Osteoblast (primary cell): Measurements from ENCODE around the gene DCLK1. TPM values are rescaled to one million over a fixed set of nuclear protein-coding genes. Genes with fewer than 3 reads are reported as not detected.

Source experiments
- DNase-seq: peaks from one replicate; pipeline ENCODE4 v3.0.0; 2011; ENCODE audit warnings: low spot score, mixed read lengths; ENCODE audit not compliant: insufficient read length; ENCODE audit errors: missing footprints
- H2AFZ ChIP-seq: 2 replicates; pipeline ENCODE4 v1.6.0; 2011; ENCODE audit warnings: mild to moderate bottlenecking, low read length
- H3K27ac ChIP-seq: 2 replicates; pipeline ENCODE4 v1.5.1; 2011; ENCODE audit warnings: mild to moderate bottlenecking, low read depth, low read length, moderate library complexity
- H3K27me3 ChIP-seq: 2 replicates; pipeline ENCODE4 v1.6.0; 2012; ENCODE audit warnings: mild to moderate bottlenecking, control low read depth, inconsistent platforms, low read length, moderate library complexity; ENCODE audit not compliant: insufficient read depth
- H3K36me3 ChIP-seq: 2 replicates; pipeline ENCODE4 v1.5.1; 2011; ENCODE audit warnings: mild to moderate bottlenecking, low read length, control low read depth, moderate library complexity; ENCODE audit not compliant: insufficient read depth
- H3K4me1 ChIP-seq: 2 replicates; pipeline ENCODE4 v1.5.1; 2011; ENCODE audit warnings: mild to moderate bottlenecking, low read length, control low read depth, moderate library complexity; ENCODE audit not compliant: insufficient read depth
- H3K4me2 ChIP-seq: 2 replicates; pipeline ENCODE4 v1.6.0; 2011; ENCODE audit warnings: mild to moderate bottlenecking, low read length; ENCODE audit not compliant: insufficient read depth
- H3K4me3 ChIP-seq: fragments of 200-600 bp; sonication (generic); 3 replicates; pipeline ENCODE4 v1.5.1; 2012; ENCODE audit warnings: mild to moderate bottlenecking, low read length, inconsistent platforms; ENCODE audit not compliant: insufficient read depth
- H3K79me2 ChIP-seq: 2 replicates; pipeline ENCODE4 v1.6.0; 2012; ENCODE audit warnings: mild to moderate bottlenecking, low read length, control low read depth, inconsistent platforms; ENCODE audit not compliant: insufficient read depth
- H3K9me3 ChIP-seq: 2 replicates; pipeline ENCODE4 v1.5.1; 2011; ENCODE audit warnings: low read depth, low read length, control low read depth
- H4K20me1 ChIP-seq: 2 replicates; pipeline ENCODE4 v1.6.0; 2012; ENCODE audit warnings: mild to moderate bottlenecking, low read length, control low read depth; ENCODE audit not compliant: insufficient read depth
- CTCF ChIP-seq: IDR thresholded peaks from 2 replicates; pipeline ENCODE4 v1.5.1; 2011; ENCODE audit warnings: mild to moderate bottlenecking, low read depth, low read length, moderate library complexity; ENCODE audit errors: extremely low read depth
- total RNA-seq: library from RNA; depleted of rRNA; stranded (reverse); fragments of >200 nt; gene quantifications from 2 replicates; pipeline ENCODE4 v1.2.3, GENCODE V29; 2012

The DCLK1 gene
- total RNA-seq, 1 donor, result 132 TPM

- TF ChIP-seq CTCF, result no peak
- H3K79me2 ChIP-seq, result no peaks in the 10 kb centered on the region
Measured at GRCh38 chr13:36101157-36101556, 30.0 kb downstream of the DCLK1 start.

GRCh38 chr13:36098080-36098479 is 33.1 kb downstream of the DCLK1 start:
- H3K79me2 ChIP-seq, result no peaks in the 10 kb centered on the region
- H4K20me1 ChIP-seq, result no peaks in the 10 kb centered on the region
- H3K27ac ChIP-seq, result no peak overlapping the region
- H3K4me3 ChIP-seq, result no peak overlapping the region
- H3K36me3 ChIP-seq, result no peaks in the 10 kb centered on the region
- H2AFZ ChIP-seq, result no peak overlapping the region
- no peak overlapping the region for H3K4me2 ChIP-seq
- no peaks in the 10 kb centered on the region for H3K27me3 ChIP-seq
- no peaks in the 10 kb centered on the region for H3K4me1 ChIP-seq
- no peaks in the 10 kb centered on the region for H3K9me3 ChIP-seq
- DNase-seq, result no peak
- no peak for TF ChIP-seq CTCF

More at GRCh38 chr13:36101157-36101556, 30.0 kb downstream of the DCLK1 start:
- Histone ChIP-seq H3K27ac (no peak overlapping the region), H4K20me1 (no peaks in the 10 kb centered on the region), H3K36me3 (no peaks in the 10 kb centered on the region), H3K27me3 (no peaks in the 10 kb centered on the region), H3K4me2 (no peak overlapping the region), H3K9me3 (no peaks in the 10 kb centered on the region), H2AFZ (no peak overlapping the region), H3K4me3 (no peak overlapping the region), H3K4me1 (no peaks in the 10 kb centered on the region)
- no peak for DNase-seq

- Histone ChIP-seq H3K36me3 (no peaks in the 10 kb centered on the region), H3K27me3 (no peaks in the 10 kb centered on the region), H3K27ac (no peak overlapping the region), H3K4me2 (no peak overlapping the region), H3K4me1 (no peaks in the 10 kb centered on the region), H4K20me1 (no peaks in the 10 kb centered on the region), H3K4me3 (no peak overlapping the region), H3K9me3 (no peaks in the 10 kb centered on the region), H3K79me2 (no peaks in the 10 kb centered on the region), H2AFZ (no peak overlapping the region)
- no peak for TF ChIP-seq CTCF
- no peak for DNase-seq
Measured at GRCh38 chr13:36096461-36097416, 34.4 kb downstream of the DCLK1 start.

- no peak for DNase-seq
- no peaks in the 10 kb centered on the region for H3K36me3 ChIP-seq
- H3K4me1 ChIP-seq, result peaks cover 4% of the 10 kb centered on the region
- no peak overlapping the region for H3K4me3 ChIP-seq
- TF ChIP-seq CTCF, result no peak
- no peaks in the 10 kb centered on the region for H3K79me2 ChIP-seq
- no peak overlapping the region for H2AFZ ChIP-seq
- no peaks in the 10 kb centered on the region for H3K9me3 ChIP-seq
- H3K27me3 ChIP-seq, result no peaks in the 10 kb centered on the region
- no peaks in the 10 kb centered on the region for H4K20me1 ChIP-seq
- no peak overlapping the region for H3K27ac ChIP-seq
- no peak overlapping the region for H3K4me2 ChIP-seq
Measured at GRCh38 chr13:36094478-36094877, 36.7 kb downstream of the DCLK1 start.
